Measurements from ENCODE around the gene SDK1. TPM values are rescaled to one million over a fixed set of nuclear protein-coding genes. Genes with fewer than 3 reads are reported as not detected.

SDK1 gene
- polyA plus RNA-seq, 3 donors = 3.2 to 6.6 (median 3.3) TPM

- no peak overlapping the region for H3K27ac ChIP-seq (ENCODE audit: low read depth, low read length)
- WGBS, 3 donors = 86 to 95% (median 88%) methylated on average over 12 of the region's 12 CpGs
Observed at GRCh38 chr7:4172883-4173282, 871.8 kb downstream of the SDK1 start.

GRCh38 chr7:4173615-4174014 is 872.6 kb downstream of the SDK1 start:
- 92 to 93% (median 93%) methylated on average over 9 of the region's 9 CpGs for WGBS, 3 donors
- no peak overlapping the region for H3K27ac ChIP-seq (ENCODE audit: low read depth, low read length)

GRCh38 chr7:4174016-4174415 is 873.0 kb downstream of the SDK1 start:
- 72 to 93% (median 92%) methylated on average over 8 of the region's 8 CpGs for WGBS, 3 donors
- H3K27ac ChIP-seq (ENCODE audit: low read depth, low read length) = no peak overlapping the region

DNA sequence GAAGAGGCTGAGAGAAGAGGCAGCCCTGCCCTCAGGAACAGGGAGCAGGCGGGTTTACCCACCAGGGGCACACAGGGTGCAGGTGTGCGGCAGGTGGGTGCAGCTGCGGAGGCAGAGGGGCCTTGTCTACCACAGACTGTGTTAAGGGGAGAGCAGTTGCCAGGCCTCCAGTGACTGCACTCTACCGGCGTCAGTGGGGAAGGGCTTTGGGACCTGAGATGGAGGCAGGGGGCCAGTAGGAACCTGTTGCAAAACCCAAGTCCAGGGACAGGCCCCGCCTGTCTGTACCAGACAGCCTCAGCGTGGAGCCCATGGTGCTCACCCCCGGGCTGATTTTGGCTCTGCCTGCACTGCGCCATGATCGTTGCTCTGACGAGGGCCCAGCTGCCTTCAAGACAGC is 873.4 kb downstream of the SDK1 start:
- 88 to 94% (median 94%) methylated on average over 11 of the region's 11 CpGs for WGBS, 3 donors
- no peak overlapping the region for H3K27ac ChIP-seq (ENCODE audit: low read depth, low read length)

- WGBS, 3 donors = 92 to 95% (median 94%) methylated on average over 18 of the region's 18 CpGs
- H3K27ac ChIP-seq (ENCODE audit: low read depth, low read length) = no peak overlapping the region
Observed at GRCh38 chr7:4174884-4175283, 873.8 kb downstream of the SDK1 start.

DNA sequence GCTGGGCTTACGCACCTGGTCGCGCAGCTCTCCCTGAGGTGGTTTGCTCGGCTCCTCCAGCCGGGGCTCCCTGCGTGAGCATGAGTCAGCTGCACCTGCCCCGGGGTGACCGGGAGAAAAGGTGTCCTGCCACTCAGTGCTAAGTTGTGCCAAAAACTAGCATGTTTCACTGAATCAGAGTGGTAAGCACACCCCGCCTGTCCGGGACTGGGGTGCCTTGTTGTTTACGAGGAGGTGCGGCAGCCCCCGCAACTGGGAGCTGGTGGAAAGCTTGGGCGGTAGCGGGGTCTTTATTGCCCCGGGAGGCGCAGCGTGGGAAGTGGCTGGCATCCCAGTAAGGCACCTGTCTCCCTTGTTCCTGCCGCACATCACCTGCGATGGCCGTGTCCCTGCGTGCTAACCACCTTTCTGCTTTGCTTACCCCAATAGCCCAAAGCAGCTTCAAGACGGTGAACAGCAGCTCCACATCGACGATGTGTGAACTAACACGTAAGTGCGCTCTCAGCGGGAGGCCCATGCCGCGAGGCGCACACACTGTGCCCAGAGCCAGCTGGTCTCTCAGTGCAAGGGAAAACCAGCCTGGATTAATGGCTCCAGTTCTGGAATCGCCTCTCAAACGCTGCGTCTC is 874.4 kb downstream of the SDK1 start:
- no peak overlapping the region for H3K27ac ChIP-seq (ENCODE audit: low read depth, low read length)
- WGBS, 3 donors = 91 to 92% (median 92%) methylated on average over 34 of the region's 34 CpGs

DNA sequence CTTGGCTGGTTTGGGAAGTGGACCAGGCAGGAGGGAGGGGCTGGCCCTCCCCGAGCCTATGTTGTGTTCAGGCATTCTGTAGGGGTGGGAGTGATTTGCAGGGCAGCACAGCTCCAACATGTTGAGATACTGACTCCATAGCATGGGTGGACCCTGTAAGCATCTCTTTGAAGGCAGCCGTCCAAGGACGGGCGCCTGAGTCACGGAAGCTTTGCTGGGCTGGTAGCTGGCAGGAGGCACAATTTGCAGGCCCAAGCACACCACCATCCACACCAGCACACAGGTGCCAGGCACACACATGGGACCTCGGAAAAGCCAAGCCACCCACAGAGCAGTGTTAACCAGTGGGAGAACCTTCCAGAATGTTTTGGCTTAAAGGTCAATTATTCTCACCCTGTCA is 875.9 kb downstream of the SDK1 start:
- no peak overlapping the region for H3K27ac ChIP-seq (ENCODE audit: low read depth, low read length)
- 84 to 94% (median 93%) methylated on average over 6 of the region's 6 CpGs for WGBS, 3 donors

- no peak overlapping the region for H3K27ac ChIP-seq (ENCODE audit: low read depth, low read length)
- WGBS, 3 donors = 95 to 99% (median 98%) methylated on average over 16 of the region's 16 CpGs
Observed at GRCh38 chr7:4178416-4178815, 877.4 kb downstream of the SDK1 start.

DNA sequence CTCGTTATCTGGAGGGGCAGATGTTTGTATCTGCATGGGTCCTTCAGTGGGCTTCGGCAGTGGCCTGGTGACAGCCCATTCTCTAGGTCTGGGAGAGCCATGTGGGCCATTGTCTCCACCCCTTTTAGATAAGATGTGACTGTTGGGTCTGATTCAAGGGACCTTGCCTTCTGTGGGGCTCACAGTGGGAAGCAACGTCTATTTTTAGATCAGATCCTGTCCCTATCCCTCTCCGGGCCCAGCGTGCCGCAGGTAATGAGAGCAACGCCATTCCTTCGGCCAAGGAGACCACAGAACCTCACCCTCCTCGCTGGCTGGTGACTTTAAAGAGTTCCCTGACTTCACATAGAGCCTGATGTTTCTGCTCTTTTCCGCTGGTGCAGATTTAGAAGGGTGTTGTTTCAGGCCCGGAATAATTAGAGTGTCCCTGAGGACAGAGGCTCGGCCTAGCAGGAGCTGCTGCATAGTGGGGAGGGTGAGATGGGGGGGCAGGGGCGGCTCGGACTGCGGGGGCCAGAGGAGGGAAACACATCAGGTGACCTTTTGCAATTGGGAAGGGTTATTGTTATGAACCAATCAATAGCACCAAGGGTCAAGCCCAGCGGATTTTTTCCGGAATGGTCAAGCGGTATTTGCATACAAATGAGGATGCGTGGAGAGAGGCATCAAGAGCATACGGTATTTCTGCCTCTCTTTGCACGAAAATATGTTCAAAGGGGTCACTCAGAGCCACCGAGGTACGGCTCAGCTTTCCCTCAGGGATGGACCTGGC is 878.0 kb downstream of the SDK1 start:
- 88 to 92% (median 92%) methylated on average over 23 of the region's 23 CpGs for WGBS, 3 donors
- no peak overlapping the region for H3K27ac ChIP-seq (ENCODE audit: low read depth, low read length)

- 92 to 94% (median 92%) methylated on average over 23 to 24 of the region's 24 CpGs for WGBS, 3 donors
- H3K27ac ChIP-seq (ENCODE audit: low read depth, low read length) = no peak overlapping the region
Observed at GRCh38 chr7:4179688-4180380, 878.8 kb downstream of the SDK1 start.

DNA sequence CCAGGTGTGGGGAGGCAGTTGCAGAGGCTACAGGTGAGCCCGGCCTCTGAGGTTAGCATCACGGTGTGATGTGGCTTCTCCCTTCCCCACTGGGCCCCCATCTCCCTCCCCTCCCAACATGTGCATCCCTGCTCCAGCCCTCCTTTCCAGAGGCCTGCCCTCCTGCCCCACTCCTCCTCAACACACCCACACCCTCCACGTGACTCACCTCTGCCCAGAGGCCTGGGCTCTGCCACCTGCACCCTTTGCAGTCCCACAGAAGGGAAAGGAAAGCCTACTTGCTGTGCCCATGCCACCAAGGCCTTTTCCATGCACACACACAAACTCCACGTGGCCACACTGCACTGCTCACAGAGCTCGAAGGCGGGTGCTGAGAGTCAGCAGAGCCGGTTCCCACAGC is 880.4 kb downstream of the SDK1 start:
- WGBS, 3 donors = 91 to 92% (median 91%) methylated on average over 7 of the region's 7 CpGs
- no peak overlapping the region for H3K27ac ChIP-seq (ENCODE audit: low read depth, low read length)

DNA sequence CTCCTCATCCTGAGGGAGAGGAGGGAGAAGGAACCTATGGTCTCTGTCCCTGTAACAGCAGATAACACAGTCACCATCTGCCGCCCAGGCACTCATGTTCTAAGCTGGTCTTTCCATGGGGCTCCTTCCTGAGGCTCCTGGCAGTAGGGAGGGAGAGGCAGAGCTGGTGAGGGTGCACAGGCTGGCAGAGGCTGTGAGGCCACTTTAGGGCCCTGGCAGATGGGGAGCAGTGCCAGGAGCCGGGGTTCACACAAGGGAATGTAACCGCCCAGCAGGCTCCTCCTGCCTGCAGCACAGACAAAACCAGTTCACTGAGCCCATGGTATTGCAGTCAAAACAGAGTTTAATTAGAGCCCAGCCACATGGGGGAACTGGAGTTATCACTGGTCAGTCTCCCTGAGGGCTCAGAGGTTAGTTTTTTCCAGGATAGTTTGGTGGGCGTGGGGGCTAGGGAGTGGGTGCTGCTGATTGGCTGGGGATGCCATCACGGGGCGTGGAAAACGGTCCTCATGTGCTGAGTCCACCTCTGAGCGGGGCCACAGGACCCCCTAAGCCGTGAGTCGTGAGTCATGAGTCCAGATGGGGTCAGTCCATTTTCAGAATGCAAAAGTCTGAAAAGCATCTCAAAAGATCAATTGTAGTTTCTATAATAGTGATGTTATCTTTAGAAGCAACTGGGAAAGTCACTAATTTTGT is 881.7 kb downstream of the SDK1 start:
- WGBS, 3 donors = 89 to 94% (median 91%) methylated on average over 10 of the region's 10 CpGs
- no peak overlapping the region for H3K27ac ChIP-seq (ENCODE audit: low read depth, low read length)

DNA sequence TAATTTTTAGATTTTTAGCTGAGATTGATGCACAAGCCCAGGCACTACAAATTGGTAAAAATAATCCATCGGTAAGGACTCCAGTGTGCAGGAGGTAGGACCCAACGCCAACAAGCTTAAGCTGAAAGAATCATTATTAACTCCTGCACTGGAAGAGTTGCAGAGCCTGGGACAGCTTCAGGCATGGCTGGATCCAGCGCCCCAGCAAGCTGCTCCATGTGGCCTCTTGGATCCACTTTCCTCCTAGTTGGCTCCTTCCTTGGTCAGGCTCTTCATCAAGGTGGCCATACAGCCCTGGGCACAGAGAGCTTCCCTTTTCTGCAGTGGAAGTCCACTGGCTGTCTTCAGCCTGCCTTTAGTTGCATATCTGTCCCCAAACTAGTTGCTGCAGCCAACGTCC is 883.6 kb downstream of the SDK1 start:
- 91 to 92% (median 91%) methylated on average over 4 of the region's 4 CpGs for WGBS, 3 donors
- no peak overlapping the region for H3K27ac ChIP-seq (ENCODE audit: low read depth, low read length)

DNA sequence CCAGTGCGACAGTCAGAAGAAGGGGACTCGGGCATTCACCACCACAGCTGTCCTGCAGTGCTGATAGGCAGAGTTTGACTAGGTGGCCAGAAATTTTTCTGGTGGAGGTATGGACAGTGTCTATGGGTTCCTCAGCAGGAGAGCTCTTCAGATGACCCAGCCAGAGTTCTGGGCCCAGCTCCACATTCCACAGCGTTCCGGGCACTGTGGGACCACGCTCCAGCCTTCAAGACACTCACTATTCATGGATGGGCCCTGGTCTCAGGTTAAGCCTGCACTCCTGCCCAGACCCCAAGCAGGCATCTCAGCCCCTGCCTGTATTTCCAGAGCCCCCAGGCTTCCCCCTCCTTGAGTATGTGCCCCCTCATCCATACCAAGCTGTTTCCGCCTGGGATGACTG is 884.1 kb downstream of the SDK1 start:
- WGBS, 3 donors = 94 to 96% (median 95%) methylated on average over 6 of the region's 6 CpGs

GRCh38 chr7:4185721-4186512 is 884.9 kb downstream of the SDK1 start:
- H3K27ac ChIP-seq (ENCODE audit: low read depth, low read length) = no peak overlapping the region
- WGBS, 3 donors = 63 to 82% (median 65%) methylated on average over 15 of the region's 15 CpGs

More for the DNA sequence above, 884.1 kb downstream of the SDK1 start:
- no peak overlapping the region for H3K27ac ChIP-seq (ENCODE audit: low read depth, low read length)

DNA sequence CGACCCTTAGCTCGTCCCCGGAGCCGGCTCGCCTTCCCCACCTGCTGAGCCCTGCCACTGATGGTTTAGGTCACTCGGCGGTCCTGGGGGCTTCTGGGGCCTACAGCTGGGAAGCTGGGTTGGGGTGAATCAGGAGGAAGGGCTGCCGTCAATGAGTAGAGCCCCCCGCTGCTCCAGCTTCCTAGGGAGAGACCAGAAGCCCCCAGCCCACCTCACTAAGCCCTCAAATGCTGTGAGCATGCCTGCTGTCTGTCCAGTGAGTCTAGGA is 885.4 kb downstream of the SDK1 start:
- WGBS, 3 donors = 86 to 96% (median 95%) methylated on average over 9 of the region's 9 CpGs
- H3K27ac ChIP-seq (ENCODE audit: low read depth, low read length) = no peak overlapping the region

DNA sequence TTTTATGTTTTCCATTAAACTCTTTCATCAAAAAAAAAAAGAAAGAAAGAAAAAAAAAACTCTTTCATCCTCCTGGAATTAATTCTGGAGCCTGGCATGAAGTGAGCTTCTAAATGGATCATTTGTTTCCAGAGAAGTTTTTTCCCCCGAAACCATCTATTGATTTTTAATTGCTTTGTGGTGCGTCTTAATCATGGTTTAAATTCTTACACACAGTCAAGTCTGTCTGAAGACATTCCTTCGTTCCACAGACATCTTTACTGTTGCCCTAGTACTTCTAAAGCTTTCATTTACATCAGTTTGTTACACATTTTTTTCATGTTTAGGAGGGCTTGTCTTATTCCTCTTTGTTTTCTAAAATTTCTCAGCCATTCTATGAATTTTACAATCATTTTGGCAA is 887.6 kb downstream of the SDK1 start:
- H3K27ac ChIP-seq (ENCODE audit: low read depth, low read length) = no peak overlapping the region
- WGBS, 3 donors = 61 to 75% (median 63%) methylated on average over 3 of the region's 3 CpGs

DNA sequence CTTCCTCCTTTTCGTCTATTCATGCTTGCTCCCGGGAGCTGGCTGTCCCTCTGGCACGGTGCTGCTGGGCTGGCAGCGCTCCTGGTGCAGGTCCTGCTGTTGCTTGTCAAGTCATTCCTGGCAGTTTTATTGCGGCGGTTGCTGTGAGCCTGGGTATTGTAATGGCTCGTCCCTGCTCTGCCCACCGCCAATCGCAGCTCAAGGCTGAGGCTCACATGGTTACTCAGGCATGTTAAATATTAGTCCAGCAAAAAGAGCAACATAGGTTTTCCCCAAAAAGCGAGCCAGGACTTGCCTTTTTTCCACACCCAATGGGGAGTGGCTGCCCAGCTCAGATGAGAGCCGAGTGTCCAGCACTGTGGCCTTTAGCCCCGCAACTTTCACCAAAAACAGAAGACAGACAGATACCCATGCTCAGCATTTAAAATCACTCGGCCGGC is 888.1 kb downstream of the SDK1 start:
- WGBS, 3 donors = 30 to 49% (median 44%) methylated on average over 14 of the region's 14 CpGs
- no peak overlapping the region for H3K27ac ChIP-seq (ENCODE audit: low read depth, low read length)
